NCI-H128 (cell line): ENCODE data around the gene DAP.

Experiments used
- DNase-seq: peaks from one replicate; lab custom pipeline; 2025; ENCODE audit not compliant: unreplicated experiment; lab: John Stamatoyannopoulos, UW

DAP gene

DNA sequence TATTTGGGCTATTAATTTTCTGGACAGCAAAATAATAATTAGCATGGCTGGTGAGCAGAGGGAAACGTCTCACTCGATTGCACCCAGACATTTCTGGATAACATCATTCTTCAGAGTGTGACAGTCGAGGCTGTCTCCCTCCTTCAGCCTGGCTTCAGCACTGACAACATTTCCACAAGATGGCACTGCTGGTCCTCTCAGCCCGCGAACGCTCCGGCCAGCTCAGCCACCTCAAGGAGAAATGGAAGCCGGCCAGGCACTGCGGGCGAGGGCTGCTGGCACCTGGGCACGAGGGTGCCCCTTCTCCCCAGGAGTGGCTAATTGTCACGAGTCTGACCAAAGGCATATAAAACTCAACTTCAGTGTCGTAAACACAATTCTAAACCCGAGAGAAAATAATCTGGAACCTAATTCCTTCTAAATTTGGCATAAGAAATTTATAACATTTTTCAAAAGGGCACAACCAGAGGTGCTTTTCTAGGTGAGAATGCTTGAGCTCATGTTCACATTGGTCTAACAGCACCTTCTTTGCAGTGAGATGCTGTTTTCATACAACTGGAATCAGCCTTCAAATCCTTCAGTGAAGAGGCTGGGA is 65.9 kb downstream of the DAP start:
- peak; percentile 21 for DNase-seq

DNA sequence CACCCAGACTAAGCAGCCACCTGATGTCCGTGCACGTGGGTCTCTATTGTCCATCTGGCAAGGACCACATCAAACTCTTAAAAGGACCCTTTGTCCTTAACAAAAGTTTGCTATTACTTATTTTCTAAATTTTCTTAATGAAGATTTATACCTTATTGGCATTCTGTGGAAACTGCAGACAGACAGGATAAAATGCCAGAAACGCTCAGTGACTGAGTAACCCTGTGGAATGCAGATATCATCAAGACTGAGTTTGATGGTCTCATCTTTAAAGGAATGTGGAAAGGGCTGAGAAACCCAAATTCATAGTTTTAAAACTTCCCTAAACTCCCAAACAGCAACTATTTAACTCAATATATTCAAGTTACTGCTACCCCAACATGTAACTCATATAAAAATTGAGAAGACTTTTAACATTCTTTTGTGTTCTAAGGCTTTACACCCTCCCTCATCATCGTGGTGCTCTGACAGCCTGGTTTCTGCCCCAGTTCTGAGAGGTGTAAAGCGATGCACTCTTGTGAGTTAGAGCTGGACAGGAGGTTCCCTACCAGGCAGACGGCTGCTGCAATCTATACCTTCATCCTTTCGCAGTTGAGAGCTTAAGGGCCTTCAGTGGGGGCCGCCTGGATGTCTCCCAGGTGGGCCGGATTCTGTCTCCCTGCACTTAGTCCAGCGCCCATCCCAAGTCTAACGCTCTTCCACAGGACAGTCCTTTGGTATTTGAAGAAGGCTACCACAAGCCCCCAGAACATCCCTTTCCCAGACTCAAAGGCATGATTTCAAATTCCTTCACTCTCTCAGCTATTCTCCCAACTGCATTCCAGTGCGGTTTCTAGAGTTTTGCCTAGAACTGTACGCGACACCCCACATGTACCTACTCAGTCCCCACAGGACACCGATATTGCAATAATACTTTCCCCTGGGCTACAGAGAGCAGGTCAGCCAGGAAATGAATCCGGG is 68.9 kb downstream of the DAP start:
- DNase-seq, result no peak

DNA sequence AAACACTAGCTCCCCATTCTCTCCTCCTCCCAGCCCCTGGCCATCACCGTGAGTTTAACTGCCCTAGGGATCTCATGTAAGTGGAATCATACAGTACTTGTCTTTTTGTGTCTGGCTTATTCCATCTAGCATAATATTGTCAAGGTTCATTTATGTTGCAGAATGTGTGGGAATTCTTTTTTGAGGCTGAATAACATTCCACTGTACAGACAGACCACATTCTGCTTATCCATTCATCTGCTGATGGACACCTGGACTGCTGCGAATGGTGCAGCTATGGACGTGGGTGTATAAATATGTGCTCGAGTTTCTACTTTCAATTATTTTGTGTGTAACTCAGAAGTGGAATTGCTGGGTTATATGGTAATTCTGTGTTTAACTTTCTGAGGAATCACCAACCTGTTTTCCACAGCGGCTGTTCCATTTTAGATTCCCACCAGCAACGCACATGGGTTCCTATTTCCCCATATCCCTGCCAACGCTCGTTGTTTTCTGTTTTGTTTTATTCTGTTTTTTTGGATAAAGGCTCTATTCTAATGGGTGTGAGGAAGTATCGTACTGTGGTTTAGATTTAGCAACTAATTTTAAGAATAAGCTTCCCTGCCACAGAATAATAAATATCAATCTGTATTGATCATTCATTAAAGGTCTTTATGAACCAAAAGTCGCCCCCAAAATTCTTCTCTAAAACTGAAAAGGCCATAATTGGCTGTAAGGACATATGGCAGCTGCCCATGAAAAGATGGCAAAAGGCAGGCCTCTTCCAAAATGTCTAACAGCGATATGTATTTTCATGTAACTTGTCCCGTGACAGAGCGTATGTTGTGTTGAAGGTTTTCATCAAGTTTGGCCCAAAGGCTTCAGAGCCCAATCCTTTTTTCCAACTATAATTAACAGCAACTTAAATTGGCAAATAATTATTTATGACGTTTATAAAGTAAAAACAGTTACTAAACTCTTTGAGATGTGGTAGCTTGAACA is 70.3 kb downstream of the DAP start:
- no peak for DNase-seq

DNA sequence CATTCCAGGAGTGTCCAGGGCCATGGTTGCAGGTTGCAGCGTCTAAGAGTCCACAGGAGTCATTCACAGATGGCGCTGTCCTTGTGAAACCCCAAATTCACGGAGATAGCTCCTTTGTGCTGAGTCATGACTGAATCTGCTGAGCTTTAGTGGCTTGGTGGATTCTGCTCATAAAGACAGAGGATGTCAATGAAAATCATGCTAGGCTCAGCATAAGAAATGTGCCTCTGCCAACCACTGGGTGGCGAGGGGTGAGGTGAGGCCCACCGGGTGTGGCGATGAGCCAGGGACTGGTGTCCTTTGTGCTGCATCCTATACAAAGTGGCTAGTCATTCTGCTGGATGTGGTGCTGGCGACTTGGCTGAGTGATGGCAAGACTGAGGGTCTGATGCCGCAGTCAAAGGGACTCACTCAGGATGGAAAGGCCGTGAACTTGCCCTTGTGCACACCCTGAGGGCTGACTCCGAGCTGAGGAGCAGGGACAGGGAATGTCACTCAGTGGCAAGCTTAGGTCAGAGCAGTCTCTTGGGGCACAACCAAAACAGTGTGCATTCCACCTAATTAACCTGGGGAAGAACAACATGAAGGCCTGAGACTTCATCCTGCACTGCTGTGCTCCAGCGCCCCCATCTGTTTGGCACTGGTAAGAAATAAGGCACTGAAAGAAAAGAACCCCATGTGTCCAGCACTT is 71.5 kb downstream of the DAP start:
- no peak for DNase-seq

DNA sequence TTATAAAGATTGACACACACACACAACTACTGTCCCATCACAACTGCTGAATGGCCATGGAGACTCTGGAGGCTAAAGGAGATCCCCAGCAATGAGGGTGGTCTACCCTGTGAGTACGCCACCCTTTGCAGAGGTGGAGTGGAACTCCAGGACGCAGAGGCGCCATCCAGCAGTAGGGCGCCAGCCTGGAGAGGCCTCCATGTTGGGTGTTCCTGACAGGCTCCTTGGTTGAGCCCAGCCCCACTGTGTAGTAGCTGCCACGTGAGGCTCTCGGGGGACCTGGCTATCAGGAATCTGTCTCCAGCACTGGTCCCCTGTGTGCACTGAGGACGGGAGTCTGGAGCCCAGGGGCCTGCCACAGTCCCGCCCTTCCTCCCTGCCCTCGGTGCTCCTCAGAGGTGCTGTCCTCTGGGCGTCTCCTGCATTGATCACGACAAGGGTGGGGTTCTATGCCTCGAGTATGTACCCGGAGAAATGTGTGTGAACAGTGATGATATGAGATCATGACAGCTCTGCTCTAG is 72.3 kb downstream of the DAP start:
- DNase-seq, result no peak

DNA sequence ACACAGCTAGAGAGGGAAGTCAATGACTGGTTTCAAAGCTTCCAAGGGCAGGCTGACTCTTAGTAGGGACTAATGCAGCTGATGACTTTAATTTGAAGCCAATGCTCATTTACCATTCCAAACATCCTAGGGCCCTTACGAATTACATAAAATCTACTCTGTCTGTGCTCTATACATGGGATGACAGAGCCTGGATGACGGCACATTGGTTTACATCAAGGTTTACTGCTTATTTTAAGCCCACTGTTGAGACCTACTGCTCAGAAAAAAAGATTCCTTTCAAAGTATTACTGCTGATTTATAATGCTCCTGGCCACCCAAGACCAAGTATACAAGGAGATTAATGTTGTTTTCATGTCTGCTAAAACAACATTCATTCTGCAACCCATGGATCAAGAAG is 74.1 kb downstream of the DAP start:
- no peak for DNase-seq

DNA sequence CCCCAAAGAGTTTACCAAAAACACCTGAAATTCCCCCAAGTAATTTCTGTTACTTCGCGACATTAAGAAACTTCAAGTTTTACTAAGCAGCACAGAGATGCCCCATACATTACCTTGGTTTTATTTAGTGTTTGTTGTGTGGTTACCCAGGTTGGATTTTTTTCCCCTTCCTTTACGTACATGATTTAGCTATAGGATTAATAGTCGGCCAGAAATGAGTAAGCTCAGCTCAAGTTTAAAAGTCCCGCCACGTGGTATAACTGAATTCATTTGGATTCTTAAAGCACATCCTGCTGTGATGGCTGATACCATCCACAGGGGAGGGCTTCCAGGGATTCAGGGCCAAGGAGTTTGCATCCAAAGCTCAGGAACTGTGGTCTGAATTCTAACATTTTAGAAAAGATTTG is 75.9 kb downstream of the DAP start:
- no peak for DNase-seq

DNA sequence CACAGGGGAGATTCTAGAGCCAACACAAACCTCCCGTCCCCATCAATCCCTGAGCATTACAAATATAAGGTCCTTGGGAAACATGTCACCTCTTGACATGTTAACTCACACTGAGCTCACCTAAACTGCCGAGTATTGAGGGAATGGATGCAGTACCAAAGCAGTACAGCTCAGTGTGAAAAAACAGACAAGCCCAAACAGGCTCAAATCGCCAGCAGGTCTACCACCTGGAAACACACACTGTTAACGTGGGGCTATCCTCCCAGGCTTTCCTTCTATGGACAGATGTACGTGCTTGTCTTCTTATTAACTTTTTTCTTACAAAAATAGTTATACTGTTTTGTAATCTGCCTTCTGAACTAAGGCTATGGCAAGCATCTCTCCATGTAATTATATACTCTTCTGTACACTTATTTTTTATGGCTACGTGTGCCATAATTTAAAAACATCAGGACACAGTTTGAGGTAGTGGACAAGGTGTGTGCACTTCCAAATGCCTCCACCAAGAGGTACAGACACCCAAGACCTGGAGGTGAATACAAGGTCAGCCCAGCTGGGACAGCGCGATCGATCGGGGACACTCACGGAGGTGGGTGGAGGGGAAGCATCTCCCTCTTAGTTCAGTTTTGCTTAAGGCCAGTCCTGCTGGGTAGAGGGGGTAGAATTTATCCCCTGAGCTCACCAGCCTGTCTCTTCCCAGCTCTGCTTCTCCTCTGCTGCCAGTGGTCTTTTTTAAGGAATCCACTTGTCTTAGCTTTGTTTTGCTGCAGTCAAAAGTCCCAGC is 76.5 kb downstream of the DAP start:
- no peak for DNase-seq

DNA sequence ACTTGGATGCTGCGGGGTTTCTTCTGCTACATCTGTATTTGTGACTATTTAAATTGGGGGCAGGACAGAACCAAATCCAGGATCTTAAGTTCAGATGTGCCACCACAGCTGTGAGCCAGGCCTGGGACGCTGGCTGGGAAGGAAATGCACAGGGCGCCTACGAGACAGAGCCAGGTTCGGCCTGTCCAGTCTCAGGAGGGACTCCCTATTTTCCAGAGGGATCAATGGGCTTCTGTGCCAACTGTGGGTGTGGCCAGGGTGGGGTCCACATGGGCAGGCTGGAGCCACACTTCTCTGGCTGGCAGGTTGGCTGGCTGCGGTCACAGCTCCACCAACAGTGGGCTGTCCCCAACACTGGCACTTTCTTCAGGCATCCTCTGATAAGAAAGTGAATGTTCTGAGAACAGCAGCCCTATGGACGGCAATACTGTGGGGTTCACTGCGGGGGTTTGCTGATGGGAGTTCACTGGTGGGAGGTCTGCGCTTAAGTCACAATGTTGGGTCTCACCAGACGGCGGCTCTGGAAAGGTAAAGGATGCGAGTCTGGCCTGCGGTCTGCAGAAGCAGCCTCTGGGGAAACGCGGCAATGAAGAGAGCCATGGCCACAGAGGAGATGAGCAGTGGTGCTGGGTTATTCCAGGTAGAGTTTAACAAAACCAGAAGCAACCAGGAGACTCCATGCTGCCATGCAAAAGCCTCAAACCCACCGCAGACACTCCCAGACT is 78.1 kb downstream of the DAP start:
- DNase-seq, result no peak

DNA sequence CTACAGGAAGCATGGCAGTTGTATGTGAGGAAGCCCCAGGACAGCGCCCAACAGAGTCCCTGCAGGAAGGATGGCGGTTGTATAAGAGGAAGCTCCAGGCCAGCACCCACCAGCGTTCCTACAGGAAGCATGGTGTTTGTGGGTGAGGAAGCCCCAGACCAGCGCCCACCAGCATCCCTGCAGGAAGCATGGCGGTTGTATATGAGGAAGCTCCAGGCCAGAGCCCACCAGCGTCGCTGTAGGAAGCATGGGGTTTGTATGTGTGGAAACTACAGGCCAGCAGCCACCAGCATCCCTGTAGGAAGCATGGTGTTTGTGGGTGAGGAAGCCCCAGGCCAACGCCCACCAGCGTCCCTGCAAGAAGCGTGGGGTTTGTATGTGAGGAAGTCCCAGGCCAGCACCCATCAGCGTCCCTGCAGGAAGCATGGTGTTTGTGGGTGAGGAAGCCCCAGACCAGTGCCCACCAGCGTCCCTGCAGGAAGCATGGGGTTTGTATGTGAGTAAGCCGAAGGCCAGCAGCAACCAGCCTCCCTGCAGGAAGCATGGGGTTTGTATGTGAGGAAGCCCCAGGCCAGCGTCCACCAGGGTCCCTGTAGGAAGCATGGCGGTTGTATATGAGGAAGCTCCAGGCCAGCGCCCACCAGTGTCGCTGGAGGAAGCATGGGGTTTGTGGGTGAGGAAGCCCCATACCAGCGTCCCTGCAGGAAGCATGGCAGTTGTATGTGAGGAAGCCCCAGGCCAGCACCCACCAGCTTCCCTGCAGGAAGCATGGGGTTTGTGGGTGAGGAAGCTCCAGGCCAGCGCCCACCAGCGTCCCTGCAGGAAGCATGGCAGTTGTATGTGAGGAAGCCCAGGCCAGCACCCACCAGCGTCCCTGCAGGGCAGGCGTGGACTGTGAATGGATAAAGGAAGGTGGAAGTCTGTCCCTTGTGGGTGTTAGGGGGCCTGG is 79.0 kb downstream of the DAP start:
- no peak for DNase-seq

DNA sequence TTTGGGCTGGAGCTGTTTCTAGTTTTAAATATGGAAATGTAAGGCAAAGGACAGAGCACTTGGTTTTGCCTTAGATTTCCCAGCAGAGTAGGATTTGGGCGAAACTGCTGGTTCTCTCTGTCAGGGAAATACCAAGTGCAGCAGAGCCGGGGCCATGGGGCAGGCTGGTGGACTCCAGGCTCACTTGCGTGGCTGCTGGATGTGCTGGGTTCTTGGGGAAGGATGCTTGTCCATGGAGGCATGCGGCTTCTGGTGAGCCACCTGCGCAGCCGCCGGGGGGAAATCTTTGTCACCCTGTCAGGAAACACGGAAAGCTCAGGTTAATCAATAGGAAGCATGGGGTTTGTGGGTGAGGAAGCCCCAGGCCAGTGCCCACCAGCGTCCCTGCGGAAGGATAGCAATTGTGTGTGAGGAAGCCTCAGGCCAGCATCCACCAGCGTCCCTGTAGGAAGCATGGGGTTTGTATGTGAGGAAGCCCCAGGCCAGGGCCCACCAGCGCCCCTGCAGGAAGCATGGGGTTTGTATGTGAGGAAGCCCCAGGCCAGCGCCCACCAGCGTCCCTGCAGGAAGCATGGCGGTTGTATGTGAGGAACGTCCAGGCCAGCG is 80.1 kb downstream of the DAP start:
- DNase-seq, result no peak

DNA sequence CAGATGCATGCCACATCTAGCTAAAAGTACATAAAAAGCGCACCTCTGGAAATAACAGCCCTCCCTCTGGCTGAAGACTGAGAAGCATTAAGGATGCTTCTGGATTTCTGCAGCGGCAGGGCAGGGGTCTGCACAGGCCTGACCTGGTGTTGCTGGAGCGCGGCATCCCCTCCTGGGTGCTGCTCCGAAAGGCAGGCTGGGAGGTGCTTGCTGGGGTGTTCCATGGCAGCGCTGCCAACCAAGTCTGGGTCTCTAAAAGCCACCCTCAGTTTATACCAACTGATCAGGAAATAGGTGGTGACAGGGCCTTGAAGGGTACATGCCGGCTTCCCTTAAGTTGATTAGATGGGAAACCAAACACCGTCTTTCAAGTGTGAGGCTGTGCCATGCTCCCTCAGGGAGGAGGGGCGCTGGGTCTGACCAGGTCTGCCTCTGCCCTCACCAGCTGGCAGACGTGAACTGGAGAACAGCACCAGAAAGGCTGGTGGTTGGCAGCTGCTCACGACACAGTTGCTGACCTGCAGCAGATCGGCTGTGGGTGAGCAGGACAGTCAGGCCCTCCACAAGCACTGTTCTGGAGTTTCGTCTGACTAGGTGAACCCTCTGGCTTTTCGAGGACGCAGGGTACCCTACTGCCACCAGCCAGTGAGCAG is 81.6 kb downstream of the DAP start:
- DNase-seq, result no peak

DNA sequence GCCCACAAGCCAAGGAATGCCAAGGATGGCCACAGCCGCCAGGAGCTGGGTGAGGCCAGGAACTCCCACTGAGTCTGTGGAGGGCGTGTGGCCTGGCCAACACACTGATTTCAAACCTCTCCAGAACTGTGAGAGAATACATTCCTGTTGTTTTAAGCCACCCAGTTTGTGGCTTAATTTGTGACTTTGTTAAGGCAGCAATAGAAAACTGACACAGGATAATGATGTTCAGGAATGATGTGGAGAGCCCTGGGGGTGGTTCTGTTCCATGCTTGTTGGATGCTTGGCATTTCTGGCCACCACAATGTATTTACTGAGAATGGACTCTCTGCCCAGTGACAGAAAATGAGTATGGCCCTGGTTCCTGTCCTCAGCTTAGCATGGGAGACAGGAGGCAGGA is 82.8 kb downstream of the DAP start:
- DNase-seq, result no peak

DNA sequence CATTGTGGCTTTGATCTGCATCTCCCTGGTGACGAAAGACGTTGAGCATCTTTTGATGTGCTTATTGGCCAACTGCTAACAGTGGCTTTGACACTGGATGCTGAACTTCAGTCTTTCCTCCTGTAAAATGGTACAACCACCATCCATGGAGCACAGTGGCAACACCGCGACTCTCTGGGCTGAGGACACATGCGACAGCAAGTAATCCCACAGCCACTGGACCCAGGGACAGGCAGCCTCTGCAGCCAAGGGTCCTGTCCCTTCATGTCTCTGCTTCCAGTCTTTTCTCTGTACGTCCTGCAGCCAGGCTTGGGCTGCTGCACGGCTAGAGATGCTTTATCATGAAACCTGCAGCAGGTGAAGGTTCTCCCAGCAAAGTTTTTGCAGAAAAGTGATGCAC is 83.5 kb downstream of the DAP start:
- no peak for DNase-seq

DNA sequence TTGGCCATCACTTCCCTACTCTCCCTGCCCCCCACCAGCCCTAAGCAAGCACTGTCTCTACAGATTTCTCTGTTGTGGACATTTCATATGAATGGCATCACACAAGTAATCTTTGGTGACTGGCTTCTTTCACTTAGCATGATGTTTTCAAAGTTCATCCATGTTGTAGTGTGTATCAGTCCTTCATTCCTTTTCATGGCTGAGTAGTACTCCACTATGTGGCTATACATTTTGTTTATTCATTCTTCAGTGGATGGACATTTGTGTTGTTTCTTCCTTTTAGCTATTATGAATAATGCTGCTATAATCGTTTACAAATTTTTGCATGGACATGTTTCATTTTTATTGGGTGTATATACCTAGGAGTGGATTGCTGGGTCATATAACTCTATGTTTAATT is 84.1 kb downstream of the DAP start:
- DNase-seq, result no peak

DNA sequence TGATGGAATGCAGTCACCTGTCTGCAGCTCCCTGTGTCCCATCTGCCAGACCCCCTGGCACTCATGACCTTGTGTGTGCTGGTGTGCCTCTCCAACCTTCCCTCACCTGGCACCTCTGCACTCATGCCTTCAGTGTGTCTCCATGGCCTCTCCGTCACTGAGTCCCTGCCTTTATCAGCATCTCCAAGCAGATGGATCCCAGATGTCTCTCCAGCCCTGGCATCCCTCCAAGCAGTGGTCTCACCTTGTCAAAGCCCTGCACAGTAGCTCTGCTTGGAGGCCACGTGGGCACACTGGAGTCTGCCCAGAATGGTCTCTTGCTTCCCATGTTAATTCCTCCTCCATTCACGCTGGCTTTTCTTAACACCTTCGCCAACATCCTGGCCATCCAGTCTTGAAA is 84.8 kb downstream of the DAP start:
- no peak for DNase-seq

DNA sequence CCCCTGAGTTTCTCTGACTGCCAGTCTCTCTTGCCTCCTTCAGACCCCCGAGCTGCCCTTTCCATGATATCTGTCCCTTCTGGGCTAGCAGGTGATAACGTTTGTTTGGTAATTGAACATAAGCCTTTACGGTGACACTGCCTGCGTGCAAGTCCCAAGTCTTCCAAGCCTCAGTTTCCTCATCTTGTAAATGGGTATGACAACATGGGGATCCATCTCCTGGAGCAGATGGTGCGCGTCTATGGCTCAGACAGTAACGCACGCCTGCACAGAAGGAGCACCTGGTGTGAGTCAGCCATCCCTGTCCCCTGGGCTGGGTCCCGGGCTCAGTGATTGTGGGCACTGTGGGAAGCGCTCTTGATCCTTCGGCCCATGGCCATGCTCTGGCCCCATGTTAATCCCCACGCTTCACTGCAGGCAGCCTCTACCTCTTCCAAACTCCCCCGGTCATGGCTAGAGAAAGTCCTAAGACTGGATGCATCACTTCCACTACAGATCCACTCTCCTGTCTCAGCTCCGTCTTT is 85.8 kb downstream of the DAP start:
- DNase-seq, result no peak
